ENCODE results near the gene ZNF385B.

DNA sequence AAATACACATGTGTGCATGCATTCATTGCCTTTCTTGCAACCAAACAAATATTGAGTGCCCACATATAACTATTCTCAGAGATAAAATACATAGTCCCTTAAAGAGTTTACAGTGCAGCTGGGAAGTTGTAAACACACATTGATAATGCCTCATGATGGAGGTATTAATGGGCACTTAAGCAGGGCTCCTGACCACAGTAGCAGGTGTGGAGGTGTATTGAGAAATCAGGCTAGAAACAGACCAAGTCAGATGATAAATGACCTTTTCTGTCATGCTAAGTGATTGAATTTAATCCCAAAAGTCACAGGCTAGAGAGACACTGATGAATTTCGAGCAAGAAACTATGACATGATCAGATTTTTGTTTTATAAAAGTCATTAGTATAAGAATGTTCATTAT is 157.7 kb downstream of the ZNF385B start:
- TF ChIP-seq, protein P1, sequence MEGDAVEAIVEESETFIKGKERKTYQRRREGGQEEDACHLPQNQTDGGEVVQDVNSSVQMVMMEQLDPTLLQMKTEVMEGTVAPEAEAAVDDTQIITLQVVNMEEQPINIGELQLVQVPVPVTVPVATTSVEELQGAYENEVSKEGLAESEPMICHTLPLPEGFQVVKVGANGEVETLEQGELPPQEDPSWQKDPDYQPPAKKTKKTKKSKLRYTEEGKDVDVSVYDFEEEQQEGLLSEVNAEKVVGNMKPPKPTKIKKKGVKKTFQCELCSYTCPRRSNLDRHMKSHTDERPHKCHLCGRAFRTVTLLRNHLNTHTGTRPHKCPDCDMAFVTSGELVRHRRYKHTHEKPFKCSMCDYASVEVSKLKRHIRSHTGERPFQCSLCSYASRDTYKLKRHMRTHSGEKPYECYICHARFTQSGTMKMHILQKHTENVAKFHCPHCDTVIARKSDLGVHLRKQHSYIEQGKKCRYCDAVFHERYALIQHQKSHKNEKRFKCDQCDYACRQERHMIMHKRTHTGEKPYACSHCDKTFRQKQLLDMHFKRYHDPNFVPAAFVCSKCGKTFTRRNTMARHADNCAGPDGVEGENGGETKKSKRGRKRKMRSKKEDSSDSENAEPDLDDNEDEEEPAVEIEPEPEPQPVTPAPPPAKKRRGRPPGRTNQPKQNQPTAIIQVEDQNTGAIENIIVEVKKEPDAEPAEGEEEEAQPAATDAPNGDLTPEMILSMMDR (optimal IDR thresholded peaks at IDR 0.05 in 1 of 3, IDR thresholded peaks at IDR 0.05 in 1 of 3, conservative IDR thresholded peaks at IDR 0.05 in 1 of 3; ENCODE audit: extremely low read depth in 1 of 3, insufficient read depth in 2 of 3, low read length in 3 of 3), result no peak
- TF ChIP-seq EZH2 (IDR thresholded peaks at IDR 0.05; ENCODE audit: low read length), result no peak
